Pancreas (tissue), 10 donors: Measurements from ENCODE around the gene RSPH9. TPM values are rescaled to one million over a fixed set of nuclear protein-coding genes. Genes with fewer than 3 reads are reported as not detected.
A peak's percentile ranks its signal among the peaks of the same experiment; 100 is the strongest.

Source experiments
- ATAC-seq, 4 donors: fragments of 200-7000 bp; cut with Tn5 transposase; one replicate each; pipeline versions ENCODE4 v1.8.0 to v1.9.1; 2020; ENCODE audit warnings: mild to moderate bottlenecking in 4 of 4, moderate library complexity in 4 of 4
- DNase-seq, 6 donors: peaks; one replicate each; pipeline ENCODE4 v3.0.0-alpha.2; 2020
- FAIRE-seq: peaks from 2 replicates; lab custom pipeline; 2012; peaks lifted over from hg19 to GRCh38; lab: Jason Lieb, UNC
- H3K27ac ChIP-seq, 4 donors: fragments of 200-600 bp; sonication (generic); 1 replicate in 3 of 4; 2 replicates in 1 of 4; pipeline versions ENCODE4 v1.5.0 to v1.8.0; 2020
- H3K27me3 ChIP-seq, 4 donors: fragments of 200-600 bp; one replicate each; pipeline ENCODE4 v1.8.0; 2021
- H3K36me3 ChIP-seq, 3 donors: fragments of 200-600 bp; sonication (generic) in 1 of 3; one replicate each; pipeline versions ENCODE4 v1.5.0 to v1.8.0; 2020 to 2021
- H3K4me1 ChIP-seq, 3 donors: fragments of 200-600 bp; one replicate each; pipeline ENCODE4 v1.8.0; 2021
- H3K4me3 ChIP-seq, 4 donors: fragments of 200-600 bp; sonication (generic) in 2 of 4; one replicate each; pipeline versions ENCODE4 v1.5.0 to v1.8.0; 2020 to 2021
- H3K9me3 ChIP-seq, 4 donors: fragments of 200-600 bp; one replicate each; pipeline ENCODE4 v1.8.0; 2021
- WGBS, 2 donors: extraction: QIAGEN DNeasy Blood & Tissue Kit; methylation state at CpG; one replicate each; pipeline ENCODE4 v1.1.7; 2013; 5-methylcytosine and 5-hydroxymethylcytosine counted together
- intact Hi-C, 3 donors: fragments of 100-400 bp; cut with DNase I; formaldehyde crosslinking; loops; one replicate each; pipeline versions ENCODE4 v1.11.1 to v1.14.2; 2022
- polyA plus RNA-seq, 2 donors: library from polyadenylated mRNA; stranded (reverse); fragments of 200-250 nt; gene quantifications; one replicate each; pipeline ENCODE4 v1.2.3, GENCODE V29; 2013
- total RNA-seq, 6 donors: library from RNA; stranded (reverse); fragmentation: NEBNext Ultra II Directional in 4 of 6; extraction: Animal tissue kit (Norgen Biotek cat#: 25700) in 4 of 6; gene quantifications; one replicate each; pipeline versions ENCODE4 v1.2.1 to v1.2.4, GENCODE V29; 2021 to 2023
- TF ChIP-seq, protein P1 (sequence below), 4 donors: fragments of 200-600 bp; sonication (generic) in 3 of 4; IDR thresholded peaks; one replicate each; pipeline versions ENCODE4 v1.5.0 to v1.8.0; 2021; ENCODE audit warnings: antibody characterized with exemption in 4 of 4
- donor health status: healthy with polysubstance abuse.
- donor health status: DM: no; HTN: no; CAD: no; lungs with moderate emphysema.
- donor health status: DM: no; HTN: no; CAD: no.
- donor health status: control.
- donor health status: control.
- donor health status: Bipolar disorder and iron deficiency.
- donor health status: DM: yes; HTN: yes; CAD: no.
- donor health status: DM: no; HTN: no; CAD: no.
- donor health status: DM: no; HTN: no; CAD: no.
- donor health status: DM: yes; HTN: yes; CAD: no.

RSPH9 gene
- total and polyA plus RNA-seq, 8 donors, result 0.06 to 1.1 (median 0.12) TPM; not detected in 3

DNA sequence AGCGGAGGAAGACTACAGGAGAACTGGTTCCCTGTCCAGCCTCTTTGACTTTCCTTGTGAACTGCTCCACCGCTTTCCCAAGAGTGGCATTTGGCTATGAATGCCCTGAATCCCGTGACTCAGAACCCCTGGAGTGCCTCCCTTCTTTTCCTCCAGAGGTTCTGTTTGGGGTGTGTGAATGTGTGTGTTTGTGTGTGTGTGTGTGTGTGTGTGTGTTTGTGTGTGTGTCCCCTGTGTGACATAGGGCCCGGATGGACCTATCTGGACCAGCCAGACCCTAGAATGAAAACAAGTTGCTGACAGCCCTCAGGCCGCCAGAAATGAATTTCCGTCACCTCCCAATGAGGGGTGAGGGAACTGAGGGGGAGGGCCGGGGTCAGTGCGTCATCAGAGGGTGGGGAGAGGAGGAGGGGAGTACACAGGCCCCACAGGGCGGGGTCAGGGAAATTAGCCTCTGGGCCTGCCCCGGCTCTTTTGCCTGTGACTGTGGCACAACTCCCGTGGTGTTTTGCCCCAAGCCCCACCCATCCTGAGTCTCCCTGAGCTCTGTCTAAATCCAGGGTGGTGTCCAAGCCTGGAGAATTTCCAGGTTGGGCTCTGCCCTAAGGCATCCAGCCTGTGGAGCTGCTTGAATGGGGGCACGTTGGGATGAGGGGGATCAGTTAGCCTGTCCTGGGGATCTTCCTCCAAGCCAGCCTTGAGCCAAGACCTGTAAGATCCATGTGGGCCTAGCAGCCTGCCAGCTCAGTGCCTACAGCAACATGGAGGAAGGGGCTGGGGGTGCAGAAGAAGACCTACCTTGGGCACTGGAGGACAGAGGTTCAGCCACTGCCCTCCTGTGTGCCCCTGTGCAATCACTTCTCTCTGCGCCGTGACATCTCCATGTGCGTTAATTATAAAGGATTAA, 58.0 kb downstream of the RSPH9 start:
- Histone ChIP-seq H3K27ac (peak overlapping the region; percentile 42 to 76 (median 62)), H3K4me1 (peaks cover 5 to 31% (median 31%) of the 10 kb centered on the region in 3 donors), H3K27me3 (no peaks in the 10 kb centered on the region), H3K4me3 (no peak overlapping the region), H3K36me3 (no peaks in the 10 kb centered on the region), H3K9me3 (no peaks in the 10 kb centered on the region)
- peak; percentile 75 to 91 (median 86) for DNase-seq
- 38 to 40% methylated on average over 14 to 15 of the region's 15 CpGs for WGBS, 2 donors
- intact Hi-C loops, result no loop called here
- peak; percentile 77 to 85 (median 78) for ATAC-seq
- TF ChIP-seq, protein P1, sequence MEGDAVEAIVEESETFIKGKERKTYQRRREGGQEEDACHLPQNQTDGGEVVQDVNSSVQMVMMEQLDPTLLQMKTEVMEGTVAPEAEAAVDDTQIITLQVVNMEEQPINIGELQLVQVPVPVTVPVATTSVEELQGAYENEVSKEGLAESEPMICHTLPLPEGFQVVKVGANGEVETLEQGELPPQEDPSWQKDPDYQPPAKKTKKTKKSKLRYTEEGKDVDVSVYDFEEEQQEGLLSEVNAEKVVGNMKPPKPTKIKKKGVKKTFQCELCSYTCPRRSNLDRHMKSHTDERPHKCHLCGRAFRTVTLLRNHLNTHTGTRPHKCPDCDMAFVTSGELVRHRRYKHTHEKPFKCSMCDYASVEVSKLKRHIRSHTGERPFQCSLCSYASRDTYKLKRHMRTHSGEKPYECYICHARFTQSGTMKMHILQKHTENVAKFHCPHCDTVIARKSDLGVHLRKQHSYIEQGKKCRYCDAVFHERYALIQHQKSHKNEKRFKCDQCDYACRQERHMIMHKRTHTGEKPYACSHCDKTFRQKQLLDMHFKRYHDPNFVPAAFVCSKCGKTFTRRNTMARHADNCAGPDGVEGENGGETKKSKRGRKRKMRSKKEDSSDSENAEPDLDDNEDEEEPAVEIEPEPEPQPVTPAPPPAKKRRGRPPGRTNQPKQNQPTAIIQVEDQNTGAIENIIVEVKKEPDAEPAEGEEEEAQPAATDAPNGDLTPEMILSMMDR (IDR thresholded peaks at IDR 0.05), result no peak
- FAIRE-seq, result no peak

DNA sequence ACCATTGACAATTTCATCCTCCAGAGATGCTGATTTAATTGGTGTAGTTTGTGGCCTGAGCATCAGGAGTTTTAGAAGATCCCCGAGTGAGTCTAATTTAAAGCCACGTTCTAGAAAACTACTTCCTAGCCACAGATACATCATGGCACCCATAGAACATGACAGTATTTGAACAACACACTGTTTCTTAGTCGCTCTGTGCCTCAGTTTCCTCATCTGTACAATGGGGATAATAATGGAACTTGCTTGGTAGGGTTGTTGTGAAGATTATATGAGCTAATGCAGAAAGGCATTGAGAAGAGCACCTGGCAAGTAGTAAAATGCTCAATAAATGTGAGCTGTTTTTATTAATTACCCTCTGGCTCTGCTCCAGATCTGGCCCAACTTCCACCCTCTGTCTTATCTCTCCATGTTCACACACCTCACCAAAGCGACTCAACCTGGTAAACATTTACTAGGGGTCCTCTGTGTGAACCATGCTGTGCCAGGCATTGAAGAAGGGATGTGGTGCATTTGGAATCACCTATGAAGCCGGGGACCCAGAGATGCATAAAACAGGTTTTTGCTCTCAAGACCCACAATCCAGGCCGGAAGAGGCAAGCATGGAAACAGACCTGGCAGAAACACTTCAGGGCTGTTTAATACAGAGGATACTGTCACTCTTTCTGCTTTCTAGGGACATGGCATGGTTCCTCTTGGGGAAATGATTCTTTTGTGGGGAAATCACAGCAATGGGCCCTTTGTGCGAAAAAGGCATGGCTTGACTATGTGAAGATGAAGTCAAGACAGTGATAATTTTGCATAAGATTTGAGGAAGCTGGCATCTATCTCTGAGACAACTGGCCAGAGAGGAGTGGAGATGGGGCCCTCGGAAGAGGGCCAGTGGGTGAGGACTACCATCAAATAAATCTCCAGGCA, 58.9 kb downstream of the RSPH9 start:
- intact Hi-C loops, result no loop called here
- peak overlapping the region; percentile 42 to 76 (median 62) for H3K27ac ChIP-seq
- peaks cover 5 to 29% (median 26%) of the 10 kb centered on the region in 3 donors for H3K4me1 ChIP-seq
- TF ChIP-seq, protein P1 (IDR thresholded peaks at IDR 0.05), result no peak
- WGBS, 2 donors, result 53 to 58% methylated on average over 8 of the region's 8 CpGs
- H3K27me3 ChIP-seq, result no peaks in the 10 kb centered on the region
- no peak overlapping the region for H3K4me3 ChIP-seq
- DNase-seq (peak in 2 of 6 donors; percentile 46 to 51), ATAC-seq (peak; percentile 22 to 56 (median 36)), FAIRE-seq (no peak)
- H3K9me3 ChIP-seq, result no peaks in the 10 kb centered on the region
- H3K36me3 ChIP-seq, result no peaks in the 10 kb centered on the region

DNA sequence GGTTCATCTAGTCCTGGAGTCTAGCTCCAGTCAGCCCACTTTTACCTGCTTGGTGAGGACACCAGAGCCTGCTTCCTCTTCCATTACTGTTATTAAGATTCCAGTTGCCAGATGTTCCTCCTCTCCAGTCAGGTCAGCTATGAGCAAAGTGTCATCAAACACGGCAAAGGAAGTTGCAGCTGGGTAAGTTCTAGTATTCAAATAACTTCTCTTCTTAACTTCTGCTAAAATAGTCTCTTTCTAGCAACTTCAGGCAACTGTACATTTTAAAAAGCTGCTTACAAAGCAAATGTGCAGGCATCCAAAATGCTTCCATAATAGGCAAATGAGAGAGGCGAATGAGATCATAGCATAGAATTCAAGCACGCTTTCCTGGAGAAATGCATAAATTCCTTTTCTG, 61.2 kb downstream of the RSPH9 start:
- Histone ChIP-seq H3K27ac (peak overlapping the region in 1 of 4 donors; percentile 27), H3K27me3 (no peaks in the 10 kb centered on the region)
- no peak for FAIRE-seq

DNA sequence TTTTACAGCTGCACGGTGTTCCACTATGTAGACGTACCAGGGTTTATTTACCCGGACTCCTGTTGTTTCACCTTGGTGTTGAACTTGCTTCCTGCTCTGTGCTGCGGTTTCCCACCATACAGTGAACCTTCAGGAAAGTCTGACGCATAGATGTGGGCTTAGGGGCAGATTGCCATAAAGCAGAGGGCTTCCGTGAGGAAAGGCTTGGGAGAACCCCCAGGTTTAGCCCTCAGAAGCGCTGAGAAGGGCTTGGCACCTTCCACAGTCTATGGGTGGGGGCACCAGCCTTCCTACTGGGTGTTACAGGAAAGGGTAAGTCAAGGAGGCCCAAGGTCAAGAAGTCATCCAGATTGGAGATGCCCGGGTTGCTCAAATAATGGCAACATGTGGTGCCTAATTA, 62.0 kb downstream of the RSPH9 start:
- H3K27me3 ChIP-seq, result no peaks in the 10 kb centered on the region
- TF ChIP-seq, protein P1 (IDR thresholded peaks at IDR 0.05), result no peak
- H3K27ac ChIP-seq, result no peak overlapping the region
- peaks cover 5 to 19% (median 14%) of the 10 kb centered on the region in 3 donors for H3K4me1 ChIP-seq
- H3K9me3 ChIP-seq, result no peaks in the 10 kb centered on the region
- intact Hi-C loops, result no loop called here
- H3K36me3 ChIP-seq, result no peaks in the 10 kb centered on the region
- no peak for ATAC-seq
- no peak for FAIRE-seq
- H3K4me3 ChIP-seq, result no peak overlapping the region
- 71 to 82% methylated on average over 8 of the region's 8 CpGs for WGBS, 2 donors
- DNase-seq, result no peak

More for the DNA sequence above, 61.2 kb downstream of the RSPH9 start:
- TF ChIP-seq, protein P1 (IDR thresholded peaks at IDR 0.05), result no peak
- Histone ChIP-seq H3K4me3 (no peak overlapping the region), H3K9me3 (no peaks in the 10 kb centered on the region), H3K36me3 (no peaks in the 10 kb centered on the region), H3K4me1 (peaks cover 5 to 19% (median 14%) of the 10 kb centered on the region in 3 donors)
- DNase-seq (no peak), ATAC-seq (peak in 1 of 4 donors; percentile 2)
- WGBS, 2 donors, result 53 to 59% methylated on average over 3 of the region's 3 CpGs
- intact Hi-C loops, result no loop called here
